GM18526 (cell line): ENCODE data around the gene S100A5.

Source experiments
- POLR2A ChIP-seq: IDR thresholded peaks from 3 replicates; pipeline ENCODE4 v1.6.1; 2011; ENCODE audit not compliant: insufficient read length; ENCODE audit errors: extremely low read depth

S100A5 gene

DNA sequence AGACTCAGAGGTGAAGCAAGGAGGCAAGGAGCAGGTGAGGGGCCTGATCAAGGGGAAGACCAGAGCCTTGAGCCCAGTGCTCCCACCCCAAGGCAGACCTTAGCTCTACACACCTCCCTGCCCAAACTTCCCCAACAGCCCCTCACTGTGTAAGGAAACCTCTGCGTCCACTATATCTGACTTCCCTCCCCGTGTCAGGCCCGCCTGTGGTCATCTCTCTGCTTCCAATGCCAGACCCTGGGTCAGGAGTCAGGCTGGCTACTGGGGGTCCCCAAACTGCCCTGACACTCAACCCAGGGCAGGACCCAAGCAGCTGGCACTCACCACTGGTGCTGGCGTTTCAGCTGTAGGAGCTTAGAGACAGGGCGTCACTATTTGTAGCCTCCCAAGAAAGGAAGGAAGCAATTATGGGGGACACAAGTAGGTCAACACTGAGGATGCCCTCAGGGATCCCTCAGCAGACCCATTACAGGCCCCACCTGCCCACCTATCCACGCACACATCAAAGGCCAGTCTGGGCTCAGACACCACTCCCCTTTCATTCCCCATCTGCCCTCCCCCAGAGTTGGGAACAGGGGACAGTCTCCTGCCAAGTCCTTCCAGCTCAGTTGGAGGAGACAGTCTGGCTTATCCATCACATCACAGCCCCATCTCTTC lies 9.1 kb upstream of the S100A5 start:
- no peak for TF ChIP-seq POLR2A

DNA sequence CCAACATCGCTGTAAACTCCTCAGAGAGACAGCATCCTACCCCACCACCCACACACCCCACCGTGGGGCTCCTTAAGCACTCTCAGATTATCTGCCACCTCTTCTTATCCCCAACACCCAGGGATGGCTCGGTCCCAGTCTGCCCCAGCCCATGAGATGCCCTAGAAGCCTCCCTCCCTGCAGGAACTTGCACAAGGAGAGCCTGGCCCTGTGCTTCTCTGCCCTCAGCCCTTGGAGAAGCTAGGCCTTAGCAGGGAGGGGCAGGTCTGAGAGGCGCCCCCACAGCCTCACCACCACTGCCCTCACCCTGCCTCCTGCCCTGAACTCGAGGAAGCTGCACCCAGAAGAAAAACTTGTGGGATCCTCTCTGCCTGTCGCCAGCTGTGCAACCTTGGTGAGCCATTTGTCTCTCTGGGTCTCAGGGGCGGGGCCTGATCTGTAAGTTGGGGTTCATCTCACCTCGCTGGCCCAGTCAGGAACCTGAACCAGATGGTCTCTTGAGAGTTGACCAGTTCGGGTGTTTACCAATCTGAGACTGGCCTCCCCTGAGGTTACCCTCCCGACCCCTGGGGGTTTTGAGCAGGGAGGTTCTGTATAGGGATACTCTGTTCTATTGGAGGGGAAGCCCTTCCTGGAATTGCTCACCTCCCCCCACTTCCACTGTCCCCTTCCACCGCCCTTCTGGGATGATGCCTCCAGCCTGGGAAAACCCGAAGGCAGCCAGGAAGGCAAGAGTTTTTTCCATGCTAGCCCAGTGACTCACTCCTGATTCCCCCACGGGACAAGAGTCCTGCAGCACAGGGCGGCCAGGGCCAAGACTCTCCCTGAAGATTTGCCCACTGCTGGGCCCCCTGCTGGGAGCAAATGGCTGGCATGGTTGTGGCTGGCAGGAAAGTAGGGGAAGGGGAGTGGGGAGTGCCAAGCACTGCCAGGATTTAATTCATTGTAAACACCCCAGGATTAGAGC lies 8.3 kb upstream of the S100A5 start, which contains the start of gene S100A3:
Gene S100A3, minus strand, starts transcription at position 537 of the 967 bp plus-strand sequence. CDS start 773 bp downstream, outside the sequence.
- TF ChIP-seq POLR2A = no peak

- no peak for TF ChIP-seq POLR2A
Measured at GRCh38 chr1:153547560-153548551, 7.1 kb upstream of the S100A5 start.

DNA sequence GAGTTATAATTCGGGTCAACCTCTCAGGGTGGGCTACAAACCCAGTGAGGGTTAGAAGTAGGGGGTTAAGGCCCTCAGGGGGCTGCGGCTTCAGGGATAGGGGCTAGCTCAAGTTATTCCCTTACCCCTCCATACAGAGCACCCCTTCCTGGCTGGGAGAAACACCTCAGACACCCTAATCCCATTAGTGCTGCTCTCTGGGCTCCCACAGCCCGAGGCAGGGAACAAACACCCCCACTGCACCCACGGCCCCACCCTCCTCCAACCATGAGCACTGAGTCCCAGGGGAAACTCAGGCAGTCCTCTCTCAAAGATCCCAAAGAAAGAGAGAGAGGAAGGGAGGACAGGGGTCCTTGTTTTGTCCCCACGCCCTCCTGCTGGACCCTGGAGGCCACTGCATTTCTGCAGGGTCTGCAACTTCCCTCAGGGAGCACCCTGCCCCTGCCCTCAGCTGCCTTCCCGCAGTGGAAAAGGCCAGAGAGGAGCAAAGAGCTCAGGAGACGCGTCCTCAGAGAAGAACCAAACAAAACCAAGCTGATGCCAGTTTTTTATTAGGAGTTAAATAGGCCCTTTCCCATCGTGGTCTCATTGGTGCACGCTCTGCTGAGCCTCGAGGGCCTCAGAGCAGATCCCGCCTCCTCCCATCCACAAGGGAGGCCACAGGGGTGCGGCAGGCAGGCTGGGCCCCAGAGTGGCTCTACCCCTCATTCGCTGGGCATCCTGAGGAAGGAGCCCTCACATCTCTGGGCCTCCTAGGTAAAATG lies 6.2 kb upstream of the S100A5 start:
- no peak for TF ChIP-seq POLR2A

DNA sequence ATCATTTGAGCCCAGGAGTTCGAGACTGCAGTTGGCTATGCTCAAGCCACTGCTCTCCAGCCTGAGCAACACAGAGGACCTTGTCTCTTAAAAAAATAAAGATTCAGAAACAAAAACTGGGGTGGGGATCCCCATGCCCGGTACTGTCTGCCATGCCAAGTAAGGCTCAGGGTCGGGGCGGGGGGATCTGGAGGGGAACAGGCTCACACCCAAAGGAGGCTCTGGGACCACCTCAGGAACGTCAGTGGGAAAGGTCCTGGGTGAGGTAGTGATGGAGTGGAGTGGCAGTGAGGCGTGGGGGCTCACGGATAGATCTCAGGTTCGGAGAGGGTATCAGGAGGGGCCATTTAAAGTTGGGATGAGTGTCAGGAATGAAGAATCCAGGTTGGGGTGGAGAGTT lies 5.6 kb upstream of the S100A5 start:
- no peak for TF ChIP-seq POLR2A

DNA sequence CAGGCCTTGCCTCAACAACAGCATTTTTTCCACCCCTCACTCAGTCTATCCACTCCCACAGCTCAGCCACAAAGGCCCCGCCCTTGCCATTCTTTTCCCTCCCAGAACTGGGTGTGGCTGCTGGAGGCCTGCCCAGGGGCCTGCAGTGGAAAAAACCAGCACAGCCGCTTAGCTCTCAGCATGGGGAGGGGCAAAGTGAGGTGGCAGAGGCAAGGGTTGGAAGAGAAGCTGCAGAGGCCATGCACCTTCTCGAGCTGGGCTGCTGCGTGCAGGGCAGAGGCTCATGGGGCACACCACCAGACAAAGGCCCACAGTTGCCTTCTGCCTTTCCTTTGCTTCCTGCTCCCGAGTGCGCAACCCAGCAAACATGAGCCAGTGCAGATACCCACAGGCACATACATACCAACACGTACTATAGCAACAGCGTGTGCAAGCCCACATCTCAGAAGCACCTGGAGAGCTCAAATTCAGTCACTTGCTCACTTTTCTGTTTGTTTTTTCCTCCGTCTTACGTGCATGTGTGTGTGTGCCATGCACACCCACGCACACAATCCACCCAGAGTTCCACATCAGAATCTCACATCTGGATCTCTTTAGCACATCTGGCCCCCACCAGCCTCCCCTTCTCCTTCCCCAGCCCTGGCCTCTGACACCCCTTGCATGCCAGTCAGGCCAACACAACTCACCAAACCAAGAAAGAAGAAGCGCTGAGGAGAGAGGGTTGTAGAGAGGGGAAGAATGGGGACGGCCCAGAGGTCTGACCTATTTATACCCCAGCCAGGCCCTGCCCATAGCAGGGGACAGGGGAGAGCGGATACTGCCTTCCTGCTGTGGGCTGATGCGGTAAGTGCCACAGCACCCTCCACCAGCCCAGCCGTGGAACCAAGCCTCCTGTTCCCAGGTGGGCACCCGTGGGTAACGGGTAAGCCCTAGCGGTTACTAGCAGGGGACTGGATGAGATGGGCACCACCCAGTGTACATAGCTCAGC lies 4.6 kb upstream of the S100A5 start, which contains the start of gene S100A4:
Gene S100A4, minus strand, starts transcription at position 740 of the 989 bp plus-strand sequence. CDS start 1,012 bp downstream, outside the sequence.
- TF ChIP-seq POLR2A = no peak

- no peak for TF ChIP-seq POLR2A
Measured at GRCh38 chr1:153544453-153545066, 3.8 kb upstream of the S100A5 start.

- no peak for TF ChIP-seq POLR2A
Measured at GRCh38 chr1:153543736-153544135, 3.0 kb upstream of the S100A5 start.

GRCh38 chr1:153542956-153543711 lies 2.4 kb upstream of the S100A5 start:
- TF ChIP-seq POLR2A = no peak

- no peak for TF ChIP-seq POLR2A
Measured at GRCh38 chr1:153541641-153542590, 1.2 kb upstream of the S100A5 start.

- no peak for TF ChIP-seq POLR2A
Measured at GRCh38 chr1:153539395-153540093, 1.2 kb downstream of the S100A5 start.
